Inferior parietal cortex (tissue), 1 donor: ENCODE results near the gene ERAP2.

ENCODE experiments used
- DNase-seq: peaks from one replicate; pipeline ENCODE4 v3.0.0-alpha.2; 2016; ENCODE audit errors: extremely low spot score

The ERAP2 gene

GRCh38 chr5:96931605-96932004, 55.3 kb downstream of the ERAP2 start:
- no peak for DNase-seq

DNA sequence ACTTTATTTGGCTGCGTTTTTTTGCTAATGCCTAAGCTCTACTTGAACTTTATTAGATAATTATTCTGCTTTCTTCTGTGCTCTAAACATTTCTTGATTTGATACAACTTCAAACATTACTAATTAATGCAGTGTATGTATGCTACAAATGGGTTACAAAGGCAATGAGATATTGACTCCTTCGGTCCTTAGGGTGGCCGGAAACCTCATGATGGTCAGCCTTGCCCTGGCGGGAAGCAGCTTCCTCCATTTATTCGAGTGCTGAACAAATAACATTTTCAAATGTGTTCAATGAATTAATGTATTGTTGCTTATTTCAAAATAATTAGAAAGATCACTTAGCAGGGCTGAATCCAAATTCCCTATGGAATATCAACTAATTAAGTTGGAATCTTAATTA, 55.7 kb downstream of the ERAP2 start:
- no peak for DNase-seq

DNA sequence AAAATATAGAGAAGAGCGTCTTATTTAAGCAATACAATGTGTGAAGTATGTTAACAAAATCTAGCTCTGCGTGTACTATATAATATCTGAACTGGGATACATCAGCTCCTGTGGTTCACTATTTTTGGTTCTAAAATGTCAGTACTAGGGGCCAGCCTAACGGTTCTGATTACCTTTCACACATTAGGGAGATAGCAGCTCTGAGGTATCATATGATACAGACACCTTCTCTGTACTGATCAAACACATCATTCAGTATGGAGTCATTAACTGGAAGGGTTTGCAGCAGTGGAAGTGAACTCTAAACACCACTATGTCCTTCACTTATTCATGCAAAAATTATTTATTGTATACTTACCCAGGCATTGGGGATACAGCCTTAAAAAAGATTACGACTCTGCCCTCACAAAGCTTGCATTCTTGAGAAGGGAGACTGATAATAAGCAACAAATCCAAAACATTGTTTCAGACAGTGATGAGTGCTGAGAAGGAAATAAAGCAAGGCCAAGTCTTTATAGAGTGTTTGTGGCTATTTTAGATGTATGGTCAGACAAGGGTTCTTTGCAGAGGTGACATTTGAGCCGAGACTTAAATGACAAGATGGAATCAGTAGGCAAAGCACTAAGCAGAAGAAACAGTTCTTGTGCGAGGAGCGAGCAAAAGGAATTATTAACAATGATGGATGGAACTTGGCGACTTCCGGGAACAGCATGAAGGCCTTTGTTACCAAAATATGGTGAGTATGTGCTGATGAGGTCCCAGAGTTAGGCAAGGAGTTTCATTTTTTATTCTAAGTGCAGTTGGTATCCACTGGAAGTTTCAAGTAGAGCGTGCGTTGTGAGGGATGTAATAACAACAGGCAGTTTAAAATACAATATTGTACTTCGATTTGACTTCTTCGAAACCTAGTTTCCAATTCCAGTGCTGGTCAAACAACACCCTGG, 57.7 kb downstream of the ERAP2 start:
- peak; percentile 43 for DNase-seq

GRCh38 chr5:96934708-96935558, 58.6 kb downstream of the ERAP2 start:
- peak; percentile 87 for DNase-seq

GRCh38 chr5:96935559-96936430, 59.5 kb downstream of the ERAP2 start, which contains the start of gene LNPEP:
LNPEP (plus strand) TSS chr5:96936080; CDS start chr5:96936156, 76 bp downstream.
- DNase-seq = peak; percentile 92

- DNase-seq = peak; percentile 59
These were observed 60.4 kb downstream of the ERAP2 start for GRCh38 chr5:96936431-96937320.

DNA sequence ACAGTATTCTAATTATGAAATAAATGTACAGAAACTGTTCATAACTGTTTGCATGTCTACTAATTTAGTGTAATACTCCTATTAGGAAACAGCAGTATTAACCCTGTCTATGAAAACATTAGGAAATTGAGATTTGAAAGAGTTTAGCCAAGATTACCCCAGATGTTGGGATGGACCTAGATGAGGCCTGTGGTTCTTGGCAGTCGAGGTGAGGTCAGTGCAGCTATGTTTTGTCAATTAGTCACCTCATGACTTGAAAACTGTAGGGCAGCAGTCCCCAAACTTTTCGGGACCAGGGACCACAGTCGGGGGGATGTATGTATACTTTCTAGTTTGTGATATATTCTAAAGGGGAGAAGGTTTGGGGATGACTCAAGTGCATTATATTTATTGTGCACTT, 64.3 kb downstream of the ERAP2 start:
- DNase-seq = no peak

- no peak for DNase-seq
These were observed 64.8 kb downstream of the ERAP2 start for GRCh38 chr5:96941140-96941539.

GRCh38 chr5:96942078-96942477, 65.8 kb downstream of the ERAP2 start:
- DNase-seq = no peak

GRCh38 chr5:96942911-96943310, 66.6 kb downstream of the ERAP2 start:
- DNase-seq = no peak

GRCh38 chr5:96943799-96944198, 67.5 kb downstream of the ERAP2 start:
- DNase-seq = no peak

- no peak for DNase-seq
These were observed 69.0 kb downstream of the ERAP2 start for GRCh38 chr5:96945144-96945897.

DNA sequence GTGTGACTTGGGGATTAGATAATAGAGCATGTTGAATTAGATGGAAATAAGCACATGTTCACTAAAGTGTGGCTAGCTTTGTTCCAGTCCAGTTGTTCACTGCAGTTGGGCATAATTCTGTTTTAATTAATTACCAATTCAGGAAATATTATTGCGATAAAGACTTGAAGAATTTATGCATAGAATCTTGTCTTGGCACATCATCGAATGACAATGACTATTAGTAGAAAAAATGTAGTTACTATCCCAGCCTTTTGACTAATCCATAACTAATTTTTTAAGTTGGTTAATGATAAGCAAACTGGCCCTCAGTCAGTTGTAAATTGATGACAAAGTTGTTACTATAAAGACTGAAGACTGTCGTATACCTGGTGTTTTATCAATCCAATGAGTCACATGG, 70.1 kb downstream of the ERAP2 start:
- no peak for DNase-seq

- DNase-seq = no peak
These were observed 75.9 kb downstream of the ERAP2 start for GRCh38 chr5:96952118-96952750.

- no peak for DNase-seq
These were observed 76.9 kb downstream of the ERAP2 start for GRCh38 chr5:96952974-96953730.

GRCh38 chr5:96957254-96958049, 81.2 kb downstream of the ERAP2 start:
- DNase-seq = no peak

GRCh38 chr5:96958977-96959376, 82.7 kb downstream of the ERAP2 start:
- DNase-seq = no peak

DNA sequence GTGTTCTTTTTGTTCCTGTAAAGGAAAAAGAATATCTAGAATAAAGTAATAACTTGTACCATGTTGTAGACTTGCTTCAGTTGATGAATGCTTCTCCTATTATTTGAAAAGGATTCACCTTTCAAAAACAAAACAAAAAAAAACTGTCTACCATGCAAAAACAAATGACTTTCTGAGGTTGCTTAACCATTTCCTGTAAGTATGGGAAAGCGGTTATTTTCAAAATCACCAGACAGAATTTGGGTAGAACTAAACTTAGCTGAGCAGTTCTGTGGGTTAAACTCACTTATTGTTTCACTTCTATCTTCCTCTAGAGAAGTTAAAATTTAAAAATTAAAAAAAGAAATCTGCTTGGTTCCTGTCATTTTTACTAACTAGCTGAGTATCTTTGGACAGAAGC, 84.8 kb downstream of the ERAP2 start:
- DNase-seq = no peak
